A673 (cell line): ENCODE data around the gene MED12L. TPM values are rescaled to one million over a fixed set of nuclear protein-coding genes. Genes with fewer than 3 reads are reported as not detected.

ENCODE experiments used
- BruUV-seq: library from RNA; stranded (reverse); fragments of 400-500 nt; replicated peaks from 2 replicates; lab custom pipeline; 2021; lab: Mats Ljungman, UMichigan
- CTCF ChIA-PET: fragments of 300-600 bp; sonication (Branson Sonifier 250); formaldehyde crosslinking; loops from one replicate; lab custom pipeline; 2022; ENCODE audit warnings: antibody characterized with exemption; lab: Charles Lee
- POLR2A ChIA-PET: fragments of 300-600 bp; sonication (Branson Sonifier 250); formaldehyde crosslinking; loops from one replicate; lab custom pipeline; 2022; ENCODE audit warnings: antibody characterized with exemption; ENCODE audit not compliant: low non-redundant PET; lab: Charles Lee
- DNase-seq: peaks from one replicate; pipeline ENCODE4 v3.0.0-alpha.2; 2015; ENCODE audit warnings: low spot score
- H3K27ac ChIP-seq: fragments of 200-600 bp; sonication (generic); 2 replicates; pipeline ENCODE4 v1.5.1; 2016; ENCODE audit warnings: mixed run types, low read depth, mild to moderate bottlenecking, mixed read lengths, antibody characterized with exemption, low read length; ENCODE audit not compliant: poor library complexity, severe bottlenecking
- H3K27me3 ChIP-seq: fragments of 200-600 bp; sonication (generic); replicated peaks from 2 replicates; pipeline ENCODE4 v1.6.1; 2017; ENCODE audit warnings: mixed run types, low read depth, mild to moderate bottlenecking, mixed read lengths, antibody characterized with exemption, low read length; ENCODE audit not compliant: insufficient read depth, poor library complexity
- H3K36me3 ChIP-seq: fragments of 200-600 bp; sonication (generic); 2 replicates; pipeline ENCODE4 v1.6.1; 2016; ENCODE audit warnings: mixed run types, mild to moderate bottlenecking, mixed read lengths, antibody characterized with exemption, low read length; ENCODE audit not compliant: insufficient read depth, poor library complexity, severe bottlenecking
- H3K4me1 ChIP-seq: fragments of 200-600 bp; sonication (generic); 2 replicates; pipeline ENCODE4 v1.6.1; 2017; ENCODE audit warnings: mixed run types, mild to moderate bottlenecking, mixed read lengths, antibody characterized with exemption, low read length; ENCODE audit not compliant: insufficient read depth, poor library complexity, severe bottlenecking
- H3K4me3 ChIP-seq: fragments of 200-600 bp; sonication (generic); 2 replicates; pipeline ENCODE4 v1.5.1; 2016; ENCODE audit warnings: low read depth, mixed run types, mild to moderate bottlenecking, mixed read lengths, low read length; ENCODE audit not compliant: poor library complexity, severe bottlenecking
- H3K9me3 ChIP-seq: fragments of 200-600 bp; sonication (generic); 2 replicates; pipeline ENCODE4 v1.6.1; 2016; ENCODE audit warnings: mixed run types, low read depth, mild to moderate bottlenecking, mixed read lengths, antibody characterized with exemption, low read length; ENCODE audit not compliant: poor library complexity, severe bottlenecking
- EZH2 ChIP-seq: fragments of 200-600 bp; sonication (generic); IDR thresholded peaks from 2 replicates; pipeline ENCODE4 v1.6.1; 2017; ENCODE audit warnings: borderline replicate concordance, low read depth, mild to moderate bottlenecking, mixed read lengths, antibody characterized with exemption, low read length; ENCODE audit not compliant: poor library complexity, severe bottlenecking
- intact Hi-C: fragments of 100-400 bp; cut with micrococcal nuclease; formaldehyde crosslinking; loops from one replicate; pipeline ENCODE4 v1.10.0; 2022; ENCODE audit not compliant: unreplicated experiment
- total RNA-seq: library from RNA; stranded (reverse); gene quantifications from 2 replicates; pipeline ENCODE4 v1.2.3, GENCODE V29; 2021
- TF ChIP-seq, protein P1 (sequence below): fragments of 300-800, 200-600 bp; sonication (generic); conservative IDR thresholded peaks from 2 replicates; pipeline ENCODE4 v1.5.1; 2017; ENCODE audit warnings: low read depth, mild to moderate bottlenecking, antibody characterized with exemption, low read length, moderate library complexity, mixed read lengths

MED12L gene
- total RNA-seq, 1 experiment from 2014 or later, result 0.71 TPM

DNA sequence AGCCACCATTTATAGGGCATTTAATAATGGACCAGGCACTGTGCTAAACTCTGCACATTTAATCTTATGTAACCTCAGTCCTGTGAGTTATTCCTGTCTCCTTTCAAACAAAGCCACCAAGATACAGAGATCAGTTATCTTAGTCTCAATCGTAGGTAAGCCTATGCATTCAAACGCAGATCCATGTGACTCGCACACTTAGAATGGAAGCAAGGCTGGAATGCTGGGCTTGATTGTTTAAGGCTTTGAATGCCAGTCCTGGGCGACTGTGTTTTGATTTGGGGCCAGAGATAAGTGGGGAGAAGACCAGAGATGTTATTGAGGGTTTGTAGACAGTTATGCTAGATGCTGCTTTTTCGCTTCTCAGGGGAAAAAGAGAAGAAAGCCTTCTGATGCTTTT is 22.2 kb downstream of the MED12L start:
- TF ChIP-seq, protein P1, sequence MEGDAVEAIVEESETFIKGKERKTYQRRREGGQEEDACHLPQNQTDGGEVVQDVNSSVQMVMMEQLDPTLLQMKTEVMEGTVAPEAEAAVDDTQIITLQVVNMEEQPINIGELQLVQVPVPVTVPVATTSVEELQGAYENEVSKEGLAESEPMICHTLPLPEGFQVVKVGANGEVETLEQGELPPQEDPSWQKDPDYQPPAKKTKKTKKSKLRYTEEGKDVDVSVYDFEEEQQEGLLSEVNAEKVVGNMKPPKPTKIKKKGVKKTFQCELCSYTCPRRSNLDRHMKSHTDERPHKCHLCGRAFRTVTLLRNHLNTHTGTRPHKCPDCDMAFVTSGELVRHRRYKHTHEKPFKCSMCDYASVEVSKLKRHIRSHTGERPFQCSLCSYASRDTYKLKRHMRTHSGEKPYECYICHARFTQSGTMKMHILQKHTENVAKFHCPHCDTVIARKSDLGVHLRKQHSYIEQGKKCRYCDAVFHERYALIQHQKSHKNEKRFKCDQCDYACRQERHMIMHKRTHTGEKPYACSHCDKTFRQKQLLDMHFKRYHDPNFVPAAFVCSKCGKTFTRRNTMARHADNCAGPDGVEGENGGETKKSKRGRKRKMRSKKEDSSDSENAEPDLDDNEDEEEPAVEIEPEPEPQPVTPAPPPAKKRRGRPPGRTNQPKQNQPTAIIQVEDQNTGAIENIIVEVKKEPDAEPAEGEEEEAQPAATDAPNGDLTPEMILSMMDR, result no peak
- no peak for TF ChIP-seq EZH2
- Histone ChIP-seq H3K27ac (no peak overlapping the region), H3K4me3 (no peak overlapping the region), H3K36me3 (no peaks in the 10 kb centered on the region), H3K9me3 (no peaks in the 10 kb centered on the region), H3K27me3 (peaks cover 24% of the 10 kb centered on the region), H3K4me1 (no peaks in the 10 kb centered on the region)
- ChIA-PET CTCF (no interaction called here), POLR2A (interaction anchor here (0.6 kb wide), 1 partner anchor 283 kb away, joined by 5 read pairs; no protein-coding TSS in a partner anchor)
- intact Hi-C loops, result no loop called here
- no peak for DNase-seq
- no TSS peak for BruUV-seq

DNA sequence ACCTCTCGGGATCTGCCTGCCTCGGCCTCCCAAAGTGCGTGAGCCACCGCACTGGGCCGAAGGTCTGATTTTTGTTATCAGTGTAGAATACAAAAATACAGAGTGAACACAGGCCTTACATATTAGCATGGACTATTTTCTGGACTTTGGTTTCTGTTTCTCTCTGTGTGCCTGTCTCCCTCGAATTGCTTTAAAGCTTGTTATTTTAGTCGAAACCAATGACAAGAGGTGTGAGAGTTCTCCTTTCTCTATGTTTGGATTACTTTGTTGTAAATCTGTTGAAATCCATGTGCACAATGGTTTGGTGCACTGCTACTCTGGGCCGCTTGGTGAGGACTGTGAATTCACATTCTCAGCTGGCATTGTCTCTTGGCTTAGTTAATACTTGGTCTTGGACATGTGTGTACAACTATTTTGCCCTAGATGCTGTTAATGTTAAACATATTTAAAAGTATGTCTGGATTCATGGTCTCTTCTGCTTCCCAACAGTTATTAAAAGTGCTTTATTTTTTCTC is 23.9 kb downstream of the MED12L start:
- ChIA-PET CTCF (no interaction called here), POLR2A (no interaction called here)
- intact Hi-C loops, result no loop called here
- Histone ChIP-seq H3K9me3 (no peaks in the 10 kb centered on the region), H3K36me3 (no peaks in the 10 kb centered on the region), H3K4me3 (no peak overlapping the region), H3K4me1 (no peaks in the 10 kb centered on the region), H3K27me3 (peaks cover 14% of the 10 kb centered on the region), H3K27ac (no peak overlapping the region)
- no peak for DNase-seq
- no TSS peak for BruUV-seq
- TF ChIP-seq, protein P1, result no peak
- no peak for TF ChIP-seq EZH2

DNA sequence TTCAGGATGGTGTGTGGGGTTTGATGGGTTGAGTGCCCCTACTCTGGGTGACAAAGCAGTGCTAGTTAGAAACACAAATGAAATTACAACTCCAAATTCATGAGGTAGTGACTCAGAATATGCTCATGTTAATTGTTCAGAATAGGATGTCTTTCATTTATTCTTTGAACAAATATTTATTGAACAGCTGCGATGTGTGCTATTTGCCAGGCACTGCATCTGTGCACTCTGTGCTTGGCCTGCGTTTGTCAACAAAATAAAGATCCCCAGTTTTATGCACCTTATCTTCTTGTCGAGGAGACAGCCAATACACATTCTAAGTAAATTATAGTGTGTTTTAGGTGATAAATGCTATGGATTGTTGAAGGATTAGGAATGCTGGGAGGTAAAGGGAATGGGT is 27.3 kb downstream of the MED12L start:
- ChIA-PET POLR2A (no interaction called here), CTCF (no interaction called here)
- TF ChIP-seq, protein P1, result no peak
- no peak for TF ChIP-seq EZH2
- no peak overlapping the region for H3K4me3 ChIP-seq
- no peak overlapping the region for H3K27ac ChIP-seq
- BruUV-seq, result no TSS peak
- no peaks in the 10 kb centered on the region for H3K4me1 ChIP-seq
- H3K9me3 ChIP-seq, result no peaks in the 10 kb centered on the region
- no peaks in the 10 kb centered on the region for H3K36me3 ChIP-seq
- H3K27me3 ChIP-seq, result no peaks in the 10 kb centered on the region
- DNase-seq, result no peak
- intact Hi-C loops, result no loop called here
